Omental fat pad (tissue), 4 donors: Measurements from ENCODE around the gene IRF9. TPM values are rescaled to one million over a fixed set of nuclear protein-coding genes. Genes with fewer than 3 reads are reported as not detected.

ENCODE experiments used
- ATAC-seq: fragments of 150-250 bp; one replicate; pipeline ENCODE4 v1.9.1; 2016; ENCODE audit warnings: mild to moderate bottlenecking, moderate library complexity; ENCODE audit not compliant: low FRiP score
- DNase-seq: peaks from one replicate; pipeline ENCODE4 v3.0.0-alpha.2; 2019; ENCODE audit warnings: low spot score
- CTCF ChIP-seq, 3 donors: fragments of 450-650 bp; IDR thresholded peaks; one replicate each; pipeline ENCODE4 v1.5.1; 2016 to 2017; ENCODE audit warnings: antibody characterized with exemption in 3 of 3, mild to moderate bottlenecking in 3 of 3, moderate library complexity in 2 of 3
- total RNA-seq, 4 donors: library from RNA; depleted of rRNA; stranded (reverse); fragments of >200 nt; gene quantifications; one replicate each; pipeline ENCODE4 v1.1.0, GENCODE V29; 2016

The IRF9 gene
- total RNA-seq, 4 donors from 2014 or later, result 39.4 to 126 (median 66.3) TPM

- ATAC-seq (no peak), DNase-seq (no peak)
- no peak for TF ChIP-seq CTCF (IDR thresholded peaks at IDR 0.05)
Observed at GRCh38 chr14:24192933-24193332, 31.9 kb downstream of the IRF9 start.

GRCh38 chr14:24194186-24194872 is 33.3 kb downstream of the IRF9 start:
- DNase-seq, result no peak
- TF ChIP-seq CTCF (IDR thresholded peaks at IDR 0.05), result no peak
- no peak for ATAC-seq

- DNase-seq (no peak), ATAC-seq (no peak)
- TF ChIP-seq CTCF (IDR thresholded peaks at IDR 0.05), result no peak
Observed at GRCh38 chr14:24194873-24195185, 33.8 kb downstream of the IRF9 start.

GRCh38 chr14:24195186-24196070 is 34.4 kb downstream of the IRF9 start, which contains the start of gene TM9SF1:
Gene TM9SF1, minus strand, starts transcription at chr14:24195441. Its CDS starts 422 bp downstream, at chr14:24195019.
- DNase-seq, result peak; percentile 57
- no peak for TF ChIP-seq CTCF (IDR thresholded peaks at IDR 0.05)
- peak; percentile 95 for ATAC-seq

- no peak for TF ChIP-seq CTCF (IDR thresholded peaks at IDR 0.05)
- ATAC-seq (peak; percentile 14), DNase-seq (no peak)
Observed at GRCh38 chr14:24196071-24197055, 35.3 kb downstream of the IRF9 start.

- DNase-seq (no peak), ATAC-seq (no peak)
- TF ChIP-seq CTCF (IDR thresholded peaks at IDR 0.05), result no peak
Observed at GRCh38 chr14:24197056-24197450, 36.0 kb downstream of the IRF9 start.
